Esophagus squamous epithelium (tissue), 4 donors: ENCODE measurements around the gene ERC1.

Experiments
- POLR2A ChIP-seq, 4 donors: fragments of 450-650 bp; IDR thresholded peaks; one replicate each; pipeline ENCODE4 v1.6.1; 2017; ENCODE audit warnings: antibody characterized with exemption in 4 of 4, mild to moderate bottlenecking in 4 of 4, moderate library complexity in 3 of 4
- TF ChIP-seq, protein P1 (sequence below), 6 experiments: fragments of 450-650 bp in 4 of 6; fragments of 200-600 bp in 2 of 6; sonication (generic) in 2 of 6; IDR thresholded peaks; one replicate each; pipeline ENCODE4 v1.5.1; 2016 to 2019; ENCODE audit warnings: antibody characterized with exemption in 6 of 6, mild to moderate bottlenecking in 4 of 6, moderate library complexity in 4 of 6

DNA sequence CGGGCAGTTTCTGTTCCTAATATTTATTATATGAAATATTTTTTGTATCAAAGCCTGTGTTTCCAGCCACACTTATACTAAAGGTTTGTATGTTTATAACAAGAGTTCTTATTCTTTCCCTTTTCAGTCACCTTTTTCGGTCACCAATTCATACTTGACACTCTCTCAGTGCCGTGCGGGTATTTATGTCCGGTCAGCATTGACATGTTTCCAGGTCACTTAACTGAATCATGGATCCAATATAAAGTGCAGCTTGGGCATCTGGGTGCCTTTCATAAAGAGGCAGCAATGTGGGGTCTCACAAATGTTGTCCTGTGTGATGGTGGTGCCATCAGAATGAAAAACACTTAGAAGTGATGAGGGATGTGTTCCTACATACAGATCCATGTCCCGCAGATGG is 141.3 kb downstream of the ERC1 start:
- TF ChIP-seq, protein P1, sequence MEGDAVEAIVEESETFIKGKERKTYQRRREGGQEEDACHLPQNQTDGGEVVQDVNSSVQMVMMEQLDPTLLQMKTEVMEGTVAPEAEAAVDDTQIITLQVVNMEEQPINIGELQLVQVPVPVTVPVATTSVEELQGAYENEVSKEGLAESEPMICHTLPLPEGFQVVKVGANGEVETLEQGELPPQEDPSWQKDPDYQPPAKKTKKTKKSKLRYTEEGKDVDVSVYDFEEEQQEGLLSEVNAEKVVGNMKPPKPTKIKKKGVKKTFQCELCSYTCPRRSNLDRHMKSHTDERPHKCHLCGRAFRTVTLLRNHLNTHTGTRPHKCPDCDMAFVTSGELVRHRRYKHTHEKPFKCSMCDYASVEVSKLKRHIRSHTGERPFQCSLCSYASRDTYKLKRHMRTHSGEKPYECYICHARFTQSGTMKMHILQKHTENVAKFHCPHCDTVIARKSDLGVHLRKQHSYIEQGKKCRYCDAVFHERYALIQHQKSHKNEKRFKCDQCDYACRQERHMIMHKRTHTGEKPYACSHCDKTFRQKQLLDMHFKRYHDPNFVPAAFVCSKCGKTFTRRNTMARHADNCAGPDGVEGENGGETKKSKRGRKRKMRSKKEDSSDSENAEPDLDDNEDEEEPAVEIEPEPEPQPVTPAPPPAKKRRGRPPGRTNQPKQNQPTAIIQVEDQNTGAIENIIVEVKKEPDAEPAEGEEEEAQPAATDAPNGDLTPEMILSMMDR (IDR thresholded peaks at IDR 0.05): no peak
- TF ChIP-seq POLR2A (IDR thresholded peaks at IDR 0.05): no peak
